Erythroblast (primary cell): ENCODE results near the gene MRPL12.

Experiments
- DNase-seq, 2 experiments: peaks; one replicate each; lab custom pipeline; 2025; lab: John Stamatoyannopoulos, UW
- GATA1 ChIP-seq: IDR thresholded peaks from 2 replicates; pipeline ENCODE4 v1.6.1; 2011; ENCODE audit warnings: low read depth, mild to moderate bottlenecking, control low read depth, low read length, moderate library complexity
- POLR2A ChIP-seq: IDR thresholded peaks from 2 replicates; pipeline ENCODE4 v1.6.1; 2011; ENCODE audit warnings: mild to moderate bottlenecking, low read length

The MRPL12 gene

GRCh38 chr17:81702934-81703746, at the start of gene MRPL12:
TSS of gene MRPL12 (plus strand) at chr17:81703367. CDS start at chr17:81703502, 135 bp downstream.
- peak; percentile 94 to 95 for DNase-seq
- TF ChIP-seq GATA1 = no peak
- peak; percentile 93 for TF ChIP-seq POLR2A

GRCh38 chr17:81655378-81656117, 47.6 kb upstream of the MRPL12 start:
- no peak for TF ChIP-seq GATA1
- no peak for TF ChIP-seq POLR2A
- DNase-seq = no peak

GRCh38 chr17:81656118-81656743, 46.9 kb upstream of the MRPL12 start, which contains the start of gene PDE6G:
TSS of gene PDE6G (minus strand) at chr17:81656542. CDS start at chr17:81653305, 3,237 bp downstream.
- no peak for TF ChIP-seq POLR2A
- no peak for TF ChIP-seq GATA1
- peak; percentile 36 to 55 for DNase-seq

DNA sequence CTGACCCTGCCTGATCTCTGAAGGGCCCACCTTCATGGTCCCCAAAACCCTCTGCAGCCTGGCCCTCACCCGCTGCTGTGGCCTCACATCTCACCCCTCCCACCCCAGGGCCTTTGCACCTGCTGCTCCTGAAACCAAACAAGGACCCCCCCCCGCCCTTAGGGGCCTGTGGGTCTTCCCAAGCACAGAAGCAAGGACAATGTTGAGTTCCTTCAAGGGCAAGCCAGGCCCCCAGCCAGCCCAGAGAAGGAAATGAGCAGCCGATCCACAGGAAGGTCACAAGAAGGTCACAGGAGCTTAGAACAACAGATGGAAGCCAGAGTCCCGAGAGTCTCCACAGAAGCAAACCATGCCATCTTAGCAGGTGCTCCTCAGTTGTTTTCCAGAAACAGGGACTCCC, 46.3 kb upstream of the MRPL12 start:
- no peak for DNase-seq
- TF ChIP-seq GATA1 (no peak), POLR2A (no peak)

DNA sequence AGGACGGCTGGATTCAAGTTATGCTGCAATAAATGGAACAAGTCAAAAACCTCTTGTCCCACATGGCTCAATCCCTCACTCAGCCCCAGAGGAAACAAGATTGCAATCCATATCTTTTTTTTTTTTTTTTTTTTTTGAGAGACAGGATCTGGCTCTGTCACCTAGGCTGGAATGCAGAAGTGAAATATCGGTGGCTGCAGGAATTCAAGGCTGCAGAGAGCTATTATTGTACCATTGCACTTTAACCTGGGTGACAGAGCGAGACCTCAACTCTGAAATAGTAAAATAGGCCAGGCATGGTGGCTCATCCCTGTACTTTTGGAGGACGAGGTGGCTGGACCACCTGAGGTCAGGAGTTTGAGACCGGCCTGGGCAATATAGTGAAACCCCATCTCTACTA, 44.1 kb upstream of the MRPL12 start:
- DNase-seq = no peak
- TF ChIP-seq POLR2A (no peak), GATA1 (no peak)

DNA sequence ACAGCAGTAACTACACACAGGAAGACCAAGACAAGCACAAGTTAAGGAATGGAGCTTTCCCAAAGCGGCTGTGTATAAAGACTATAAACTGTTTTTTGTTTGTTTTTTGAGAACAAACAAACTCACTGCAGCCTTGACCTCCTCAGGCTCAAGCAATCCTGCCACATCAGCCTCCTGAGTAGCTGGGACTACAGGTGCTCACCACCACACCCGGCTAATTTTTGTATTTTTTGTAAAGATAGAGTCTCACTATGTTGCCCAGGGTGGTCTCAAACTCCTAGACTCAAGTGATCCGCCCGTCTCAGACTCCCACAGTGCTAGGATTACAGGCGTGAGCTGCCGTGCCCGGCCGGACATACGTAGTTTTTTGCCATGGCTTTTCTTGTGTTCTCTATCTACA, 42.7 kb upstream of the MRPL12 start:
- no peak for DNase-seq

DNA sequence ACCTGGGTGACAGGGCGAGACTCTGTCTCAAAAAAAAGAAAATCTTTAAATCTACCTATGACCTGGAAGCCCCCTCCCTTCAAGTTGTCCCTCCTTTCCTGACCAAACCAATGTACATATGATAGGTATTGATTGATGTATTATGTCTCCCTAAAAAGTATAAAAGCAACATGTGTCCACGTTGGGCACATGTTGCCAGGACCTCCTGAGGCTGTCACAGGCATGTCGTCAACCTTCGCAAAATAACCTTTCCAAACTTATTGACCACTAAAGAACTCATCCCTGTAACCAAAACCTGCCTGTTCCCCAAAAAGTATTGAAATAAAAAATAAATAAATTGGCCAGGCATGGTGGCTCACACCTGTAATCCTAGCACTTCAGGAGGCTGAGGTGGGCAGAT, 41.2 kb upstream of the MRPL12 start:
- DNase-seq = no peak

More for the DNA sequence above, 42.7 kb upstream of the MRPL12 start:
- TF ChIP-seq GATA1 = no peak

DNA sequence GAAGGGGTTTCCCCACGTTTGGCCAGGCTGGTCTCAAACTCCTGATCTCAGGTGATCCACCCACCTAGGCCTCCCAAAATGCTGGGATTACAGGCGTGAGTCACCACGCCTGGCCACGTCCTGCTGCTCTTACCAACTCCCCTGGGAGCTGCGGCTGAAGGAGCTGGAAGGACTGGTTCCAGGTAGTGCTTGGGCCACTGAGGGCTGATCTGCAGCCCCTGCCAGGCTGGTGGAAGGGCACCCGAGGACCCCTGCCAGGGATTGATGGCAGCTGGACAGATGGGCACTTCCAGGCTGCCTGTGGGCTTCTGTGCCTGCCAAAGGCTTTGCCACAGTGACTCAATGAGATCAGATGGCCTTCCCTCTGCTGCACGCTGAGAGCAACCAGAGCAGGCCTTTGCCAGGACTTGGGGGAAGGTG, 39.1 kb upstream of the MRPL12 start:
- DNase-seq = no peak
- TF ChIP-seq POLR2A = no peak
- no peak for TF ChIP-seq GATA1

More for the DNA sequence above, 41.2 kb upstream of the MRPL12 start:
- no peak for TF ChIP-seq GATA1
- no peak for TF ChIP-seq POLR2A

- TF ChIP-seq GATA1 (no peak), POLR2A (no peak)
- peak; percentile 62 to 65 for DNase-seq
Measured at GRCh38 chr17:81665205-81666091, 37.7 kb upstream of the MRPL12 start.

GRCh38 chr17:81666092-81666341, 37.1 kb upstream of the MRPL12 start:
- DNase-seq = no peak
- TF ChIP-seq POLR2A (no peak), GATA1 (no peak)

DNA sequence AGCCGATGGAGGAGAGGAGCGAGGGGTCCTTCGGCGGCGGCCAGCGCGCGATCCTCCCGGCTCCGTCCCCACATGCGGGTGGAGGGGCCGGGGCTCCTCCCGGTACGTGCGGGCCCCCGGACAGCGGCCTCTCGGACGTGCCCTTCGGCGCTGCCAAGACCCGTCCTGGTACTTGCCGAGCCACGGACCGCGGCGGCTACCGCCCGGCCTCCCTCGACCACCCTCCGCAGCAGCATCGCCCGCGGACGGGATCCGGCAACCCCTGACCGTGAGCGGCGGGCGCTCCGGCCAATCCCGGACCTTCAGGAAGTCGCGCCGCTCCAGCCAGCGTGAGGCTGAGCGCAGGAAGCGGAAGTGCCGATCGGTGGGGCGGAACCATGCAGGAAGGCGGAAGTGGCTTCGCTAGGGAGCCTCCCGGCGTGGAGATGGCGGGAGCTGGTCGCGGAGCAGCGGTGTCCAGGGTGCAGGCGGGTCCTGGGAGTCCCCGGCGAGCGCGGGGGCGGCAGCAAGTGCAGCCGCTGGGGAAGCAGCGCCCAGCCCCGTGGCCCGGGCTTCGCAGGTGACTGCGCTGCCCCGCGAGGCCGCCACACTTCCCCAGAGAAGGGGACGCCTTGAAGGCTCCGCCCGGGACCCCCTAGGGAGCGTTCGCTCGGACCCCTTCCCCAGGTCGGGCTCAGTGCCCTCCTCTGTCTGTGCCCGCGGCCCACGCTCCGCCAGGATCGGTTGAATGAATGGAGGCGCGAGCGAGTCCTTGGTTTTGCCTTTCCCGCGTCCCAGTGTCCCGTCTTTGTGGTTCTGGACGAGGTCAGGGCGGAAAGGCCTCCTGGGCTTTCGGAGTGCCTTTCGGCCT, 36.6 kb upstream of the MRPL12 start, which contains the start of the genes CCDC137 and OXLD1:
CCDC137 (plus strand) TSS at position 396 of the 850 bp plus-strand sequence; CDS start at position 426, 30 bp downstream.
OXLD1 (minus strand) TSS at position 264 of the 850 bp plus-strand sequence; CDS start at position 236, 28 bp downstream.
- peak; percentile 97 for TF ChIP-seq POLR2A
- TF ChIP-seq GATA1 = no peak
- DNase-seq = peak; percentile 97

DNA sequence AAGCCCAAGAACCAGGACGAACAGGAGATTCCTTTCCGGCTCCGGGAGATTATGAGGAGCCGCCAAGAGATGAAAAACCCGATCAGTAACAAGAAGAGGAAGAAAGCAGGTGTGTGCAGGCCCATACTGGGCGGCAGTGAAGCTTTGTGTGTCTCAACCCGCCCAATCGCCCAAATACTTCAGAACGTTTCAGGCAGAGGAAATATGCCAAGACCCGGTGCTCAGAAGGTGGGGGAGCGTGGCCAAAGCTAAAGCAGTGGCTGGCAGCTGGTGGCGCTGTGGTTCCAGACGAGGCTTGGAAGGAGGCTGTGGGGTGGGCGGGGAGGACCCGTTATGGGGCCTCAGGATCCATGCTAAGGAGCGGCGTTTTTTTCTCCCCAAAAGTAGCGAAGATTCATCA, 35.4 kb upstream of the MRPL12 start:
- no peak for TF ChIP-seq POLR2A
- no peak for TF ChIP-seq GATA1
- DNase-seq = peak; percentile 15 to 28
